Anterior cingulate cortex (tissue), 58 donors: ENCODE results near the gene RNF208.

Source experiments
- DNase-seq, 58 donors: peaks; one replicate each; lab custom pipeline; 2025; lab: John Stamatoyannopoulos, UW

Gene RNF208

DNA sequence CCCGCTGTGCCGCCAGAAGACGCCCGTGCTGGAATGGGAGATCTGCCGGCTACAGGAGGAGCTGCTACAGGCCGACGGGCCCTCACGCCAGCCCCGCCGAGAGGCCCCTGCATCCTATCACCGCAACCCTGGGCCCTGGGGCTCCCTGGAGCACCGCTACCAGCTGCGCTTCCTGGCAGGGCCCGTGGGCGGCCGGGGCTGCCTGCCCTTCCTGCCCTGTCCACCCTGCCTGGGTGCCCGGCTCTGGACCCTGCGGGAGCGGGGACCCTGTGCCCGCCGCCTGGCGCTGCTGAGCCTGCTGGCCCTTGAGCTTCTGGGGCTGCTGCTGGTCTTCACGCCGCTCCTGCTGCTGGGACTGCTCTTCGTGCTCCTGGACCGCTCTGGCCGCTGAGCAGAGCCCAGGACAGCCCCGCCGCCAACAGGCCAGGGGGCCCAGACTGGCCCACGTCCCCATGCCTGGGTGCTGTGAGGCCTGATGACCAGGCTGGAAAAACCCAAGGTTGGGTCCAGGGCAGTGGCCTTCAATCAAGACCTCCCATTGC lies 3.8 kb downstream of the RNF208 start:
- DNase-seq = no peak

DNA sequence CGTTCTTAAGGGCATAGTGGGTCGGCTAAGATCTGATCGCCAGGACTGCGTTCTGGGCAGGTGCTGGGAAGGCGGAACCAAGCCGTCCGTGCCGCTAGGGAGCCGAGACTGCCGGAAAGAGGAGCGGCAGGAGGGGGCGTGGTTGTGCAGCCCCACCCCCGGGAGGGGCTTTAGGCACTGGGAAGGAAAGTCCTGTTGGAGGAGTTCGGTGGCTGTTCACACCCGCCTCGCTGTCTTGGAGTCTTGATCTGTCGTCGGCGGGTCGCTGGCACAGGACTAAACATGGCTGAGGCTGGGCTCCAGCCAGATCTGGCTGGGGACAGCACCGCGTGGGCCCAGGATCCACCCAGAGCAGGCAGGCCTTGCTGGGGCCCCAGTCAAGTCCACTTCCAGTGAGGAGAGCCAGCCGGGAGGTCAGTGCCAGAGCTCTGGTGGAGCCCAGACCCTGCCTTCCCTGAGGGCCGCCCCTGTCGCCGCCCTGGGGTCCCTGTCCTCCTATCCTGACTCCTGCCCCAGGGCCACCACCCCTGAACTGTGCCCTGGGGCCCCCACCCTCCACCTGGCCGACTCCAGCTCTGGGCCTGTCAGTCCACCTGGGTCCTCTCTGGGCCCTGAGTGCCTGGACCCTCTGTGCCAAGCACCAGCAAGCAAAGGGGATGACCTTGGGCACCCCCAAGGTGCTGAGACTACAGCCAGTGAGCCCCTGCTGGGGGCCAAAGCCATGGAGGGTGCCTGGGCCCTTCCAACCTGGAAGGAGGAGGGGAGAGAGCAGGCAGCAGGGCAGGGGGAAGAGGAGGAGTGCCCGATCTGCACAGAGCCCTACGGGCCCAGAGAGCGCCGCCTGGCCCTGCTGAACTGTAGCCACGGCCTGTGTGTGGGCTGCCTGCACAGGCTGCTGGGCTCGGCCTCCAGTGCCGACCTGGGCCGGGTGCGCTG lies 4.5 kb downstream of the RNF208 start:
- DNase-seq = peak in 11 of 58 donors; percentile 13 to 55 (median 28)

DNA sequence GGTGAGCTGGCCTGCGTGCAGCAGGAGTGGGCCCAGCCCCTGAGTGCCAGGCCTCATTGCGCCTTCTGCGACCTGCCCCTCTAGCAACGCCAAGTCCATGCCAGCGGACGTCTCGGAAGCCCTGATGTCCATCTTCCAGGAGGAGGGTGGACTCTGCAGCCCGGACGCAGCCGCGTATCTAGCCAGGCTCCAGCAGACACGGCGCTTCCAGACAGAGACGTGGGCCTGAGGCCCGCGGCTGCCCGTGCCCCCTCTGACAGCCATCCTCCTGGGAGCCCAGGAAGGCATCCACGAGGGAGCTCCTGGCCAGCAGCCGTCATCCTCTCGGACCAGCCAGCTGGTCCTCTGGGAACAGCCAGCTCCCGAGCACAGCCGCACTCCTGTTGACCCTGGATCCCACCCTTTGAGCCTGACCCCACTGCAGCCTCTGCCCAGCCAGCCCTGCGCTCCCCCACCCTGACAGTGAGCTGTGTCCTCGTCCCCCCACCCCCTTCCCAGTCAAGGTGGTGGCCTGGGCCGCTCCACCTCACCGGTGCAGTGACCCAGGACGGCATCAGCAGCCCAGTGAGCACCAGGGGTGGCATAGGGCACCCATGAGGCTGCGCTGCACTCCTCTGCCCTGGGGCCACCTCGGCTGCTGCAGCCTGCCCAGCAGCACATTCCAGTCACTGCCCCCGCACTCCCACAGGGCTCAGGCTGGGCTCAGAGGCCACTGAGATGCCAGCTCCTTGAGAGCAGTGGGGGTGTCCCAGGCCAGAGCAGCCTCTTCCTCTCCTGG lies 5.7 kb downstream of the RNF208 start:
- DNase-seq = no peak

DNA sequence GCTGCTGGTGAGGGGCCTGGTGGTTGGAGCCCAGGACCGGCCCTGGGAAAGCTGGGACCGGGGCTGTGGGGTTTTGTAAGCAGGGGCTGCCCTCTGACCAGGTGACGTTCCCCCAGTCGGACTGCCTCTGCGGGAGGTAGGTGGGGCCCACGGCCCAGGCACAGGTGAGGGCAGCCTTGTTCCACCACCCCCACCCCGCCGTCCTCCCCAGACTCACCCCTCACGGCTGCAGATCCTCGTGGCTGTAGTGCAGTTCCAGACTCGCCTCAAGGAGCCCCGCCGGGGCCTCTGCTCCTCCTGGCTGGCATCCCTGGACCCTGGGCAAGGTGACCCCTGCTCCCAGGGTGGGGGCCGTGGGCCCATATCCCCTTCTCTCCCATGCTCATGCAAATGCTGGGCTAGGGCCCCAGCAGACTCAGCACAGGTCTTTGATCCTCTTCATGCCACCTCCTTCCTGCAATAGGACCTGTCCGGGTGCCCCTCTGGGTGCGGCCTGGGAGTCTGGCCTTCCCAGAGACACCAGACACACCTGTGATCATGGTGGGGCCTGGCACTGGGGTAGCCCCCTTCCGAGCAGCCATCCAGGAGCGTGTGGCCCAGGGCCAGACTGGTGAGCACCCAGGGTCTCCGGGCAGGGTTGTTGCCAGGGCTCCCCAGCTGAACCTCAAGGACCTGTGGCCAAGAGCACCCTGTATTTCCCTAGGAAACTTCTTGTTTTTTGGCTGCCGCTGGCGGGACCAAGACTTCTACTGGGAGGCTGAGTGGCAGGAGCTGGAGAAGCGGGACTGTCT lies 6.6 kb downstream of the RNF208 start:
- DNase-seq = no peak

DNA sequence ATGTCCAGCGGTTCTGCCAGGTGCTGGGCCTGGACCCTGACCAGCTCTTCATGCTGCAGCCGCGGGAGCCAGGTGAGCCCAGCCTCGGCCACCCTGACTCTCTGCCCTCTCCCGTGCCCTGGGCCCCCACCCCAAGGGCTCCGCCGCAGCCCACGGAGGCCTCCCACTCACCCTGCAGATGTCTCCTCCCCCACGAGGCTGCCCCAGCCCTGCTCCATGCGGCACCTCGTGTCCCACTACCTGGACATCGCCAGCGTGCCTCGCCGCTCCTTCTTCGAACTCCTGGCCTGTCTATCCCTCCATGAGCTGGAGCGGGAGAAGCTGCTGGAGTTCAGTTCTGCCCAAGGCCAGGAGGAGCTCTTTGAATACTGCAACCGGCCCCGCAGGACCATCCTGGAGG lies 7.4 kb downstream of the RNF208 start:
- no peak for DNase-seq

DNA sequence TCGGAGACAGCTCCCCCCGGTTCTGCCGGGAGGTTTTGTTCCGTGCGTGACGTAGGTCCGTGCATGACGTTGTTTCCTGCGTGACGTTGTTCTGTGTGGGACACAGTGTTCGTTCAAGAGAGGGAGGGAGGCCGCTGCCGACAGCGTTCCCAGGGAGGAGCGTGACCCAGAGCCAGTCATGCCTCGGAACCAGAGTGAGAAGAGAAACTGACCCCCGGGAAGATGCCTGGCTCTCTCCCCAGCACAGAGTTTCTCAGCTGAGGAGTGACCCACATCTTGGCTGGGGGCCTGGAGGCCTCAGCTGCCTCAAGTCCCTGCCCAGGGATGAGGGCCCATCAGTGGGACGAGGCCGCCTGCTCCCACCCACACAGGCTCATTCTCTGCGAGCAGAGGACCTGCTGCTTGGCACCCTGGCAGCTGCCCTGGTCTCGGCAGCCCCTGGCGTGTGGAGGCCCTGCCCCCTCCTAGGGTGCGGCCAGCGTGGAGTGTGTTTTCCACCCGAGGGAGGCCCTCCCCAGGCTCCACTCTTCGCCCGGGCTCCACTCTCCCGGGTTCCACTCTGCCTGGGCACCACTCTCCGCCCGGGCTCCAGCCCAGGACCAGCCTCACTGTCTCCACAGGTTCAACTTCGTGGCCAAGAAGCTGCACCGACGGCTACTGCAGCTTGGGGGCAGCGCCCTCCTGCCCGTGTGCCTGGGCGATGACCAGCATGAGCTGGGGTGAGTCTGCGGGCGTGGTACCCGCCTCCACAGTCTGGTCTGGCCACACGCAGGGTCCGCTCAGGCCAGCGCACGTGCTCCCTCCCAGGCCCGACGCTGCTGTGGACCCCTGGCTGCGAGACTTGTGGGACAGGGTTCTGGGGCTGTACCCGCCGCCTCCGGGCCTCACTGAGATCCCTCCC lies 8.6 kb downstream of the RNF208 start:
- peak in 10 of 58 donors; percentile 31 to 65 (median 50) for DNase-seq

- no peak for DNase-seq
Observed at GRCh38 chr9:137212520-137212919, 9.5 kb downstream of the RNF208 start.

DNA sequence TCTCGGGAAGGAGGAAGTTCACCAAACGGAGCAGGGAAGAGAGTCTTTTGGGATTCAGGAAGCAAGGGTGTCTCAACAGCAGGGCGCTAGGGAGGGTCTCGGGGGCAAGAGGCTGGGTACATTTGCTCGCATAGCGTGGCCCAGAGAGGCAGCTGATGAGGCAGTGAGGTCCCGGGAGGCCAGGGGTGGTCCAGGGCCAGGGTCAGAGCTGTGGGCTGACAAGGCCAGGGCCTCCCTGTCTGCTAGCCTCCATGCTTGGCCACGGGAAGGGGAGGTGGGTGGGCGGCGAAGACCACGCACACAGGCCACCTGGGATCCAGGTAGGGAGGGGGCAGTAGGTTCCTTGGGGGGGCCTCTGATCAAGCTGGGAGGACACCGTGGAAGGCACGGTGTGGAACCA lies 10.5 kb downstream of the RNF208 start:
- no peak for DNase-seq

DNA sequence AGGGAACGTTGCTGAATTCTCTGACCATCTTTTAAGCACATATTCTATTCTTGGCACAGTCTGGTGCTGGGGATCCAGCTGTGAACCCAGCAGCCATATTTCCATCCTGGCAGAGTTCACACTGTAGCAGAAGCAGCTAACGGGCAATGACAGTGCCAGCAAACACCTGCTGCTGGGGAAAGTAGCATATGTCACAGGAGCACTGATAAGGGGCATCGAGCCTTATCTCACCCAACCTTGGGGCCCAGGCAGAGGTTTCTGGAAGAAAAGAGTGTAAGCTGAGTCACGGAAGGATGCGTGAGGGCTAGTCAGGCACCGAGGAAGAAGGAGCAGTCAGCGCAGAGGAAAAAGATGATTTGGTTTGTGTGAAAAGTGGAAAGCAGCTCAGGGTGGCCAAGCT lies 15.4 kb downstream of the RNF208 start:
- no peak for DNase-seq

GRCh38 chr9:137205126-137206069 lies 16.6 kb downstream of the RNF208 start, which contains the start of the genes NDOR1 and TMEM203:
Gene NDOR1 (plus strand): TSS chr9:137205700. CDS start chr9:137205778, 78 bp downstream.
Gene TMEM203 (minus strand): TSS chr9:137205648. CDS start chr9:137205414, 234 bp downstream.
- DNase-seq = peak in 57 of 58 donors; percentile 63 to 97 (median 86)

DNA sequence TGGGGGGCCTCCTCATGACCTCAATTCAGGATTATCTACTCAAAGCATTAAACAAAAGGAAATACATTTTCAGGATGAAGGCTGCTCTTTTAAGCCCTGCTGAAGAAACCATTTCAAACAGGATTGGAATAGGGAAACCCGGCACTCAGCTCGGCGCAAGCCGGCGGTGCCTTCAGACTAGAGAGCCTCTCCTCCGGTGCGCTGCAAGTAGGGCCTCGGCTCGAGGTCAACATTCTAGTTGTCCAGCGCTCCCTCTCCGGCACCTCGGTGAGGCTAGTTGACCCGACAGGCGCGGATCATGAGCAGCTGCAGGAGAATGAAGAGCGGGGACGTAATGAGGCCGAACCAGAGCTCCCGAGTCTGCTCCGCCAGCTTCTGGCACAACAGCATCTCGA lies 17.3 kb downstream of the RNF208 start:
- DNase-seq = no peak

DNA sequence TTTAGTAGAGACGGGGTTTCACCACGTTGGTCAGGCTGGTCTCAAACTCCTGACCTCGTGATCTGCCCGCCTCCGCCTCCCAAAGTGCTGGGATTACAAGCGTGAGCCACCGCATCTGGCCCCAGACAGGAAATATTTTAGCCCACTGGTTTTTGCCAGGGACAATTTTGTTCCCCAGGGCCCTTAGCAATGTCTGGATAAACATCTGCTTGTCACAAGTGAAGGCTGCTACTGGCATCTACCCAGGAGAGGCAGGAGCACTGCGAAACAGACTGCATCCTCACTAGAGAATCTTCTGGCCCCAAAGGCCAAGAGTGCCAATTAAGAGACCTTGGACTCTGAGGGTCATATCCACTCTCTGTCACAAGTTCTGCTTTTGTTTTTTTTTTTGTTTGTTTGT lies 19.1 kb downstream of the RNF208 start:
- DNase-seq = no peak

GRCh38 chr9:137201205-137201868 lies 20.7 kb downstream of the RNF208 start:
- no peak for DNase-seq

GRCh38 chr9:137200311-137201204 lies 21.5 kb downstream of the RNF208 start, which contains the start of gene TPRN:
Gene TPRN (minus strand): TSS chr9:137200741. CDS start chr9:137200711, 30 bp downstream.
- DNase-seq = peak; percentile 70 to 99 (median 98)

DNA sequence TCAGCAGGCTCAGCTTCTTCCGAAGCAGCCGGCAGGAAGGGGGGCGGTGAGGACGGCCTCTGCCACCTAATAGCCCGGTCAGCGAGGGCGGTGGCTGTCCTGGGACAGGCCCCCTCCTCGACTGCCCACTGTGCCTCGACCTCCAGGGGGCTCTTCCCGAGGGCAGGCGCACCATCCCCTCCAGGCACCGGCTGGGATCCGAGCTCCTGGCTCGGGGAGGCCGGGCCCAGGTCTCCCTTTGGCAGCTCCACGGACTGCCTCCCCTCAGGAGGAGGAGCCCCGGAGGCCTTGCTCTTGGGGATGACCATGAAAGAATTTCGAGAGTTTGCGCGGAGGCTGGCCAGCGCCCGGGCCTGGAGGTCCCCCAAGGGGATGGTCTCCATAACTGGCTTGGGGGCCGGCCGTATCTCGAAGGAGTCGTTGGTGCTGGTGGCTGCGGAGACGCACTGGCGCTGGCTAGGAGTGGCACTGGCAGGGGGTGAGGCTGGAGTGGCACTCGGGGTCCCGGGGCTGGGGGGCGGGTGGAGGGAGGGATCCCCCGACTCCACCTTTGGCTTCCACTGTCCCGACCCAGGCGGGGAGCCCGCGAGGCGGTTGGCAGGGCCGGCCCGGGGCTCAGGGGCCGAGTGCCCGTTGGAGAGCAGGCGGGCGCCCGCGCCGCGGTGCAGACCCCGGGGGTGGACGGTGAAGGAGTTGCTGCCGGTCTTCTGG lies 22.5 kb downstream of the RNF208 start:
- no peak for DNase-seq

- DNase-seq = no peak
Observed at GRCh38 chr9:137198902-137199283, 23.1 kb downstream of the RNF208 start.
